ENCODE measurements around the gene SMG9. TPM values are rescaled to one million over a fixed set of nuclear protein-coding genes. Genes with fewer than 3 reads are reported as not detected.
A peak's percentile ranks its signal among the peaks of the same experiment; 100 is the strongest.

The SMG9 gene
- total RNA-seq, 1 experiment from 2014 or later, result 49.9 TPM

DNA sequence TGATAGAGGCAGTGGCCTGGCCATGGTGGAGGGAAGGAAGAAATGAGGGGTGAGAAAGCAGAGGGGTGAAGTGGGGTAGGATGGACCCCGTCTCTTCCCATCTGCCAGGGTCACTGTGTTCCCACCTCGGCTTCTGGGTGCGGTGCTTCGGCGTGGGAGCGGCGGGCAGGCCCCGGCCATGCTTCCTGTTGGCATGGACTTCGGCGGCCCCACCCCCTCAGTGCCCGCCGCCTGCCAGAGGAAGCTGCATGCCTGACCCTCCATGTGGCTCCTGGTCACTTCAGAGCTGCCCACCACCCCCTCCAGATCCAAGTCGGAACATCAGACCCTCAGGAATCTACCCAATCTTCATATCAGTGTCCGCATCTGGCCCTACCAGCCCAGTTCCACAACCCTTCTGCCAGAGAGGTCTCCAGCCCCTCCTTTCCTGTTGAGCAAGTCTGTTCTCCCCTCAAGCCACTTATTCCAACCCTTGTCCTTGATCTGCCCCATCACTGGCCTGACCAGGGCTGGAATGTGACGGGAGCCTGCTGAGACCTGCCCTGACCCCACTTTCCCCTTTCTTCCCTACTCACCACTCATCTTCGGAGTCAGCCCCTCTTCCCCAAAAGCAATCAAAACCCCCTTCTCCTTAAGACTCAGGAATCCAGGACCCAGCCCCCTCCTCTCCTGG, 24.5 kb upstream of the SMG9 start:
- in situ Hi-C loops (cut with HindIII; ENCODE audit: low pct_unique_long_range_greater_than_20kb, low sequenced_read_pairs), result no loop called here
- TSS peak; percentile 59 for BruUV-seq (replicated peaks)
- intact Hi-C loops (cut with micrococcal nuclease; ENCODE audit: unreplicated experiment), result no loop called here
- ChIA-PET POLR2A (no interaction called here), CTCF (interaction anchor here (2.4 kb wide), 1 partner anchor 12 kb away, joined by 10 read pairs; no protein-coding TSS in a partner anchor)
- H3K9me3 ChIP-seq (ENCODE audit: control insufficient read depth, insufficient read depth, low read depth, low read length), result no peaks in the 10 kb centered on the region
- no peak for ATAC-seq
- peak overlapping the region; percentile 38 to 67 for H3K4me3 ChIP-seq (ENCODE audit: low read depth in 2 of 2, low read length in 2 of 2)
- no peaks in the 10 kb centered on the region; the same call in 1 of the 2 replicates for H3K36me3 ChIP-seq (ENCODE audit: control insufficient read depth, insufficient read depth, low read length)
- DNase-seq (ENCODE audit: low read depth, low spot score), result no peak
- H3K27ac ChIP-seq (ENCODE audit: low read length), result peak overlapping the region; percentile 98
- H3K4me1 ChIP-seq (ENCODE audit: control insufficient read depth, insufficient read depth, low read length), result peaks cover 55% of the 10 kb centered on the region
- no peaks in the 10 kb centered on the region for H3K27me3 ChIP-seq (ENCODE audit: control insufficient read depth, insufficient read depth, low read length)
- TF ChIP-seq, protein P1, sequence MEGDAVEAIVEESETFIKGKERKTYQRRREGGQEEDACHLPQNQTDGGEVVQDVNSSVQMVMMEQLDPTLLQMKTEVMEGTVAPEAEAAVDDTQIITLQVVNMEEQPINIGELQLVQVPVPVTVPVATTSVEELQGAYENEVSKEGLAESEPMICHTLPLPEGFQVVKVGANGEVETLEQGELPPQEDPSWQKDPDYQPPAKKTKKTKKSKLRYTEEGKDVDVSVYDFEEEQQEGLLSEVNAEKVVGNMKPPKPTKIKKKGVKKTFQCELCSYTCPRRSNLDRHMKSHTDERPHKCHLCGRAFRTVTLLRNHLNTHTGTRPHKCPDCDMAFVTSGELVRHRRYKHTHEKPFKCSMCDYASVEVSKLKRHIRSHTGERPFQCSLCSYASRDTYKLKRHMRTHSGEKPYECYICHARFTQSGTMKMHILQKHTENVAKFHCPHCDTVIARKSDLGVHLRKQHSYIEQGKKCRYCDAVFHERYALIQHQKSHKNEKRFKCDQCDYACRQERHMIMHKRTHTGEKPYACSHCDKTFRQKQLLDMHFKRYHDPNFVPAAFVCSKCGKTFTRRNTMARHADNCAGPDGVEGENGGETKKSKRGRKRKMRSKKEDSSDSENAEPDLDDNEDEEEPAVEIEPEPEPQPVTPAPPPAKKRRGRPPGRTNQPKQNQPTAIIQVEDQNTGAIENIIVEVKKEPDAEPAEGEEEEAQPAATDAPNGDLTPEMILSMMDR (IDR thresholded peaks at IDR 0.05), result no peak
- TF ChIP-seq SIN3A (IDR thresholded peaks at IDR 0.05; ENCODE audit: borderline replicate concordance, insufficient read depth, low read depth, low read length) (no peak), TCF7L2 (IDR thresholded peaks at IDR 0.05; ENCODE audit: low read depth, low read length) (no peak)

DNA sequence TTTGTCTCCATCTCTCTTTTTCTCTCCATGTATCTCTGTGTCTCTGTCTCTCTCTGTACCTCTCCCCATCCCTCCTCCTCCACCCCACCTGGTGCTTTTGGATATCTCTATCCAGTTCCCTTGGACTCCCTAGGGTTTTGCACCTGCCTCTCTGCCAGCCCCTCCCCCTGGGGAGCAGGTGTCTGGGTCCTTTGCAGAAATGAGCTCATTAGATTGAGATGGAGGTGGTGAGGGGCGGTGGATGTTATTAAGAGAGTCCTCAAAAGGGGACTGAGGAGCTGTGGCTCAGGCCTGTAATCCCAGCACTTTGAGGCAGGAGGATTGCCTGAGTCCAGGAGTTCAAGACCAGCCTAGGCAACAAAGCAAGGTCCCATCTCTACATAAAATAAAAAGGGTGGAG, 23.9 kb upstream of the SMG9 start:
- DNase-seq (ENCODE audit: low read depth, low spot score) (no peak), ATAC-seq (no peak)
- no TSS peak for BruUV-seq (replicated peaks)
- TF ChIP-seq SIN3A (IDR thresholded peaks at IDR 0.05; ENCODE audit: borderline replicate concordance, insufficient read depth, low read depth, low read length) (no peak), TCF7L2 (IDR thresholded peaks at IDR 0.05; ENCODE audit: low read depth, low read length) (no peak), POLR2AphosphoS5 (IDR thresholded peaks at IDR 0.05; ENCODE audit: low read depth, low read length) (no peak), REST (IDR thresholded peaks at IDR 0.05; ENCODE audit: insufficient read depth in 1 of 2, low read depth in 2 of 2, low read length in 1 of 2) (no peak)
- TF ChIP-seq, protein P1 (IDR thresholded peaks at IDR 0.05), result no peak
- peak overlapping the region; percentile 98 for H3K27ac ChIP-seq (ENCODE audit: low read length)
- H3K36me3 ChIP-seq (ENCODE audit: control insufficient read depth, insufficient read depth, low read length), result no peaks in the 10 kb centered on the region; the same call in 1 of the 2 replicates
- CTCF ChIA-PET, result interaction anchor here (0.7 to 2.4 kb wide), 2 partner anchors 12 to 17 kb away, joined by 3 to 10 read pairs; no protein-coding TSS in a partner anchor
- H3K4me3 ChIP-seq (ENCODE audit: low read depth in 2 of 2, low read length in 2 of 2), result peak overlapping the region in 1 of 2 experiments; percentile 67; a peak in 2 of 4 replicates
- no peaks in the 10 kb centered on the region for H3K9me3 ChIP-seq (ENCODE audit: control insufficient read depth, insufficient read depth, low read depth, low read length)
- H3K4me1 ChIP-seq (ENCODE audit: control insufficient read depth, insufficient read depth, low read length), result peaks cover 49% of the 10 kb centered on the region
- POLR2A ChIA-PET, result no interaction called here
- no peaks in the 10 kb centered on the region for H3K27me3 ChIP-seq (ENCODE audit: control insufficient read depth, insufficient read depth, low read length)
- intact Hi-C loops (cut with micrococcal nuclease; ENCODE audit: unreplicated experiment) (no loop called here), in situ Hi-C loops (cut with HindIII; ENCODE audit: low pct_unique_long_range_greater_than_20kb, low sequenced_read_pairs) (no loop called here)
